Measurements from ENCODE around the gene MX1.

DNA sequence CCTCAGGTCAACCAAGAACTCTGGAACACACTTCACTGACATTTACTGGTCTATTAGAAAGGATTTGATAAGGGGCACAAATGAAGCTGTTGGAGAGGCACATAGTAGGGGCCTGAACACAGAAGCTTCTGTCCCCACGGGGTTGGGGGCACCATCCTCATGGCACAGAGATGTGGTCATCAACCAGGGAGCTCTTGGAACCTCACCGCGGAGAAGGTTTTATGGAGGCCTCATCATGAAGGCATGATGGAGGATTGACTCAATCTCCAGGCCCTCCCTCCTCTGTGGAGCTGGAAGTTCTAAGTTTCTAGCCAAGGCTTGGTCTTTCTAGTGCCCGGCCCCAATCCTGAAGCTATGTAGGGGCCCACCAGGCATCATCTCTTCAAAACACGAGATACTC, 23.6 kb downstream of the MX1 start:
- TF ChIP-seq, protein P1, sequence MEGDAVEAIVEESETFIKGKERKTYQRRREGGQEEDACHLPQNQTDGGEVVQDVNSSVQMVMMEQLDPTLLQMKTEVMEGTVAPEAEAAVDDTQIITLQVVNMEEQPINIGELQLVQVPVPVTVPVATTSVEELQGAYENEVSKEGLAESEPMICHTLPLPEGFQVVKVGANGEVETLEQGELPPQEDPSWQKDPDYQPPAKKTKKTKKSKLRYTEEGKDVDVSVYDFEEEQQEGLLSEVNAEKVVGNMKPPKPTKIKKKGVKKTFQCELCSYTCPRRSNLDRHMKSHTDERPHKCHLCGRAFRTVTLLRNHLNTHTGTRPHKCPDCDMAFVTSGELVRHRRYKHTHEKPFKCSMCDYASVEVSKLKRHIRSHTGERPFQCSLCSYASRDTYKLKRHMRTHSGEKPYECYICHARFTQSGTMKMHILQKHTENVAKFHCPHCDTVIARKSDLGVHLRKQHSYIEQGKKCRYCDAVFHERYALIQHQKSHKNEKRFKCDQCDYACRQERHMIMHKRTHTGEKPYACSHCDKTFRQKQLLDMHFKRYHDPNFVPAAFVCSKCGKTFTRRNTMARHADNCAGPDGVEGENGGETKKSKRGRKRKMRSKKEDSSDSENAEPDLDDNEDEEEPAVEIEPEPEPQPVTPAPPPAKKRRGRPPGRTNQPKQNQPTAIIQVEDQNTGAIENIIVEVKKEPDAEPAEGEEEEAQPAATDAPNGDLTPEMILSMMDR (IDR thresholded peaks at IDR 0.05; ENCODE audit: low read depth, low read length, missing input control): no peak
- TF ChIP-seq TAF1 (conservative IDR thresholded peaks at IDR 0.05): no peak
- TF ChIP-seq EGR1 (IDR thresholded peaks at IDR 0.05; ENCODE audit: low read depth in 2 of 2): no peak
- TF ChIP-seq FOXA1 (IDR thresholded peaks at IDR 0.05): no peak
- TF ChIP-seq GABPA (IDR thresholded peaks at IDR 0.05 in 1 of 2, conservative IDR thresholded peaks at IDR 0.05 in 1 of 2): no peak
- TF ChIP-seq NR2F2 (IDR thresholded peaks at IDR 0.05): no peak
- no peak for TF ChIP-seq YY1 (IDR thresholded peaks at IDR 0.05)
- no peak for TF ChIP-seq RAD21 (IDR thresholded peaks at IDR 0.05)
- no peak for TF ChIP-seq ZBTB33 (IDR thresholded peaks at IDR 0.05)
- TF ChIP-seq MAX (IDR thresholded peaks at IDR 0.05): no peak
